NCI-H187 treated with DMSO at 0.1 percent for 48 hours (cell line): ENCODE measurements around the gene ASXL3.

Experiments used
- DNase-seq: peaks from one replicate; lab custom pipeline; 2025; lab: John Stamatoyannopoulos, UW

Gene ASXL3

GRCh38 chr18:33577685-33578517 lies at the start of gene ASXL3:
TSS of gene ASXL3 (plus strand) at chr18:33578219. CDS start at chr18:33578632, 413 bp downstream.
- DNase-seq: no peak

DNA sequence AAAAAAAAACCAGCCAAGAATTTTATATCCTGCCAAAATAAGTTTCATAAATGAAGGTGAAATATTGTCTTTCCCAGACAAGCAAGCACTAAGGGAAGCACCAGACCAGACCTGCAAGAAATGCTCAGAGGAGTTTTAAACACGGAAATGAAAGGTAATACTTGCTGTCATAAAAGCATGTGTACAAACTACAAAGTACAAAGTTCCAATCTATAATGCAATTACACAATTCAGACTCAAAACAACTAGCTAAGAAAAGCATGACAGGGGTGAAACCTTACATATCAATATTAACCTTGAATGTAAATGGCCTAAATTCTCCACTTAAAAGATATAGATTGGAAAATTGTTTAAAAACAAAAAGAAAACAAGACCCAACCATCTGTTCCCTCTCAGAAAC lies 45.0 kb upstream of the ASXL3 start:
- DNase-seq: no peak

DNA sequence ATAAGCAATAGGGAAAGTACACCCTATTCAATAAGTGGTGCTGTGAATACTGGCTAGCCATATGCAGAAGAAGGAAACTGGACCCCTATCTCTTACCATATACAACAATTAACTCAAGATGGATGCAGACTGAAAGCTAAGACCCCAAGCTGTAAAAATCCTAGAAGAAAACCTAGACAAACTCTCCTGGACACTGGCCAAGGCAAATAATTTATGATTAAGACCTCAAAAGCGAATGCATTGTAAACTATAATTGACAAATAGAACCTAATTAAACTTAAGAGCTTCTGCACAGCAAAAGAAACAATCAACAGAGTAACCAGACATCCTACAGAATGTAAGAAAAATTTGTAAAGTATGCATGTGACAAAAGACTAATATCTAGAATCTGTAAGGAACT lies 41.1 kb upstream of the ASXL3 start:
- DNase-seq: no peak

- no peak for DNase-seq
These were observed 39.5 kb upstream of the ASXL3 start for GRCh38 chr18:33538418-33539042.

- DNase-seq: no peak
These were observed 37.6 kb upstream of the ASXL3 start for GRCh38 chr18:33540392-33540791.

GRCh38 chr18:33541316-33541715 lies 36.7 kb upstream of the ASXL3 start:
- DNase-seq: no peak

DNA sequence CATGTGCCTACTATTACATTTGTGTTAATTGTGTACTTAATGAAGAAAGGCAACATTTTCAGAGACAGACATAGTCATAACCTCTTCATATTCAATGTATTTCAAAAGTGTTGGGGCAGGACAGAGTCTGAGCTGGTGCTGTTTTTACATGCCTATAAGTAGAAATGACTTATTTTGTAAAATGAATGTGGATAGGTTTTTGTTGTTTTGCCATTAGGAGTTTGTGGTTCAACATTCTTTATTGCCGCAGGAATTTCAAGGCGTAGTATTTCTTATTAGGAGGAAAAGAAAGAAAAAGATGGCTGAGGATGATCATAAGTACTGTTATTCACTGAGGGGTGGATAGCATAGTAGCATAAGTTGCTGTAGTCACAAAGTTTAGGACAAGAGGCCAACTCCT lies 21.2 kb upstream of the ASXL3 start:
- DNase-seq: no peak

- no peak for DNase-seq
These were observed 20.3 kb upstream of the ASXL3 start for GRCh38 chr18:33557706-33558105.

DNA sequence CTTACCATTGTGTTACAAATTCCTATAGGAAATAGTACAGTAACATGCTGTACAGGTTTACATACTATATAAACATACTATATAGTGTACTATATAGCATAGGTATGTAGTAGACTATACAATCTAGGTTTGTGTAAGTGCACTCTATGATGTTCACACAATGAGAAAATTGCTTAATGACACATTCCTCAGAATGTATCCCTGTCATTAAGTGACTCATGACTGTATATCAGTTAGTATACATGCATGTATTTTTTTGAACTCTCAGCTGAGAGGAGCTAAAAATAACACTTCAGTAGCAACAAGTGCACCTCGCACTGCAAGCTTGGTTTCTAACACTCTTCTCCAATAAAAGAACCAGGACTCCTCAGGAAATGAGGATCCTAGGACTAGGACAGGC lies 19.5 kb upstream of the ASXL3 start:
- no peak for DNase-seq

- DNase-seq: no peak
These were observed 17.2 kb upstream of the ASXL3 start for GRCh38 chr18:33560686-33561370.

DNA sequence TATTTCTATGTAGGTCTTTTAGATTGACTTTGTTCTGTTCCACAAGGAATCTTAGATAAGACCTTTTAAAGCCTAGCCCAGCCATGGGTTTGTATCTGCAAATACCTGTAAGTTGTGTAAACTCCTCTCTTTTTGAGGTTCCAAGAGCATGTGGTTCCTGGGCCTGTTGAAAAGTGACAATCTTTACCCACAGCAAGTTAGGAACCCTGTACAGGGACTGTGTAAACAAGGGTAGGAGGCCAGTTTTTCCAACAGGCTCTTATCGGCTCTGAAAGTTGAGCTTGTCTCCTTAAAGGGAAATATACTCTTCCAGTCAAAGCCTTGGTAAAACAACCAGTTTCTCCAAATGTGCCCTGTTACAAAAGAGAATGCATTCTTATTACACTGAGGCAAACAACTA lies 15.3 kb upstream of the ASXL3 start:
- DNase-seq: no peak

DNA sequence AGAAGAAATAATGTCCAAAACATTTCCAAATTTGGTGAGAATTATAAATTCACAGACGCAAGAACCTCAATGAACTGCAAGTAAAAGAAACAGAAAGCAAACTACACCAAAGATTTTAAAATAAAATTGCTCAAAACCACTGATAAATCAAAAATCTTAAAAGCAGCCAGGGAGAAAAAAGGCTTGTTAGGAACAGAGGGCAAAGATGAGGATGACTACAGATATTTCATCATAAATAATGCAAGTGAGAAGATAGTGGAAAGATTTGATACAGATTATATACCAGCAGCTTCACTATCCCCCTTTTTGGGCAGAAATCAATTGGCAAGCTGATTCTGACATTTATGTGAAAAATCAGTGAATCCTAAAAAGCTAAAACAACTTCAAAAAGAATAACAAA lies 10.3 kb upstream of the ASXL3 start:
- DNase-seq: no peak

GRCh38 chr18:33571998-33572787 lies 5.8 kb upstream of the ASXL3 start:
- DNase-seq: no peak

GRCh38 chr18:33573193-33573592 lies 4.8 kb upstream of the ASXL3 start:
- no peak for DNase-seq

- DNase-seq: no peak
These were observed 2.6 kb upstream of the ASXL3 start for GRCh38 chr18:33575451-33575850.

- DNase-seq: no peak
These were observed 896 bp upstream of the ASXL3 start for GRCh38 chr18:33576999-33577646.

- DNase-seq: no peak
These were observed 714 bp downstream of the ASXL3 start for GRCh38 chr18:33578518-33579348.

DNA sequence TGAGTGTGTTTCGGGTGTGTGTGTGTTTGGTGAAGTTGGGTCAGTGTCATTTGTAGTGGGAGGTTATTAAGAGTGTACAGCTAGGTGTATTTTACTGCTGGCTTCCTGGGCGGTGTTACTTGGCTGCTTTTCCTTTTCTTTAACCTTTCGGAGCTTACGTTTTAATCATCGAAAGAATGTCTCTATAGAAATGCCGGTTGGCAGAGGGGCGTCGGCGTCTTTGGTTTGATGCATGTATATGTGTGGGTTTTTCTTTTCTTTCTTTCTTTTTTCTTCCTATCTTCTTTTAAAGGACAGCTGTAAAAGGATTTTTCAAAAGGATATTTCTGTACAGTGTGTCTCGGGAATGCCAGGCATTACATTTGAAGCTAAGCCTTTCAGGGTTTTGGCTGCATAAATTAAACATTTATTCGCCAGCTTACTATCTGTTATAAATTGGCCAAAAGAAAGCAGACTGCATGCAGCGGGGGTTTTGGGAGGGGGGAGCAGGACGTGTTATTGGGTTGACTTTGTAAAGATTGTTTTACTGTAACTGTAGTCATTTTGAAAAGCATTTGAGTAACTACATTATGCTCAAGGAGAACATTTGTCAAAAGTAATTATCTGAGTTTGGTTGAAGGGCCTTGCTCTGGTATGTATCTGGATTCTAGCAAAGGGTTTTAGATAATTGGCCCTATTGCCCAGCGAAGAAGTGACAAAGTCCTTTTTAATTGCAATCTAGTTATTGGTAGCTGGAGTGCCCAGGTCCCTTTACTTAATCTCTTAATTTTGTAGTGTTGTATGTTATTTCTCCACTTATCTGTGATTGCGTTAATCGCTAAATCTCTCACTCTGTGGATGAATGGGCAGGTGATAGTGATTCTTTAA lies 1.6 kb downstream of the ASXL3 start:
- no peak for DNase-seq

GRCh38 chr18:33580546-33580945 lies 2.5 kb downstream of the ASXL3 start:
- DNase-seq: no peak

GRCh38 chr18:33581856-33582255 lies 3.8 kb downstream of the ASXL3 start:
- no peak for DNase-seq
